Measurements from ENCODE around the gene AATK. TPM values are rescaled to one million over a fixed set of nuclear protein-coding genes. Genes with fewer than 3 reads are reported as not detected.

Gene AATK
- total and polyA plus RNA-seq, 10 of the 15 experiments (the other 5 are each of a cell fraction or from before 2014, with no cell fraction given) = 0.04 TPM; not detected in 9

- H3K27ac ChIP-seq (ENCODE audit: control insufficient read depth, insufficient read depth) = no peak overlapping the region
- 35% methylated on average over 21 of the region's 21 CpGs for WGBS (ENCODE audit: insufficient coverage, insufficient replicate concordance, low lambda C conversion rate, missing lambda C conversion rate)
- no peak overlapping the region for H3K9ac ChIP-seq (ENCODE audit: control insufficient read depth, insufficient read depth, low read length)
- intact Hi-C loops (cut with micrococcal nuclease; ENCODE audit: unreplicated experiment) (no loop called here), in situ Hi-C loops (cut with MboI) (loop anchor here (10.0 kb wide), 1 partner anchor 69 kb away; no protein-coding TSS in a partner anchor)
- SMC1A ChIA-PET (ENCODE audit: uncharacterized antibody, unreplicated experiment) = no interaction called here
- CTCF ChIA-PET = interaction anchor here (0.6 to 1.4 kb wide), 3 partner anchors 68 to 79 kb away, joined by 3 to 5 read pairs (median 5); no protein-coding TSS in a partner anchor
- BruUV-seq (replicated peaks) = no TSS peak
- H3K4me2 ChIP-seq (ENCODE audit: control insufficient read depth, insufficient read depth) = no peak overlapping the region
- ATAC-seq = no peak
- DNase-seq (ENCODE audit: low read depth, low spot score) = no peak
- peaks cover 11% of the 10 kb centered on the region for H3K4me1 ChIP-seq (ENCODE audit: control insufficient read depth, insufficient read depth, low read length)
- TF ChIP-seq SMC3 (IDR thresholded peaks at IDR 0.05; ENCODE audit: borderline replicate concordance, low read length) (no peak), JUNB (IDR thresholded peaks at IDR 0.05) (no peak), CREB1 (IDR thresholded peaks at IDR 0.05; ENCODE audit: low read depth) (no peak), EZH2 (IDR thresholded peaks at IDR 0.05; ENCODE audit: borderline replicate concordance, control insufficient read depth, low read depth, low read length) (no peak), SIX5 (IDR thresholded peaks at IDR 0.05; ENCODE audit: low read depth, low read length, severe bottlenecking) (no peak), IKZF1 (conservative IDR thresholded peaks at IDR 0.05) (no peak), PKNOX1 (IDR thresholded peaks at IDR 0.05) (no peak), GABPA (IDR thresholded peaks at IDR 0.05; ENCODE audit: low read depth) (no peak), ELK1 (IDR thresholded peaks at IDR 0.05; ENCODE audit: low read depth, low read length) (no peak), DPF2 (IDR thresholded peaks at IDR 0.05) (no peak)
- H4K20me1 ChIP-seq (ENCODE audit: control insufficient read depth, insufficient read depth) = no peaks in the 10 kb centered on the region
- H3K79me2 ChIP-seq (ENCODE audit: control insufficient read depth, insufficient read depth, low read length) = no peaks in the 10 kb centered on the region
- no peak for FAIRE-seq
- peaks cover 0 to 7% of the 10 kb centered on the region in 2 experiments; a peak in 2 of 4 replicates for H3K27me3 ChIP-seq (replicated peaks in 1 of 2; ENCODE audit: control insufficient read depth in 2 of 2, insufficient read depth in 2 of 2, low read length in 1 of 2)
- POLR2A ChIA-PET = no interaction called here
- RAD21 ChIA-PET (ENCODE audit: unreplicated experiment) = interaction anchor here (1.4 kb wide), 1 partner anchor 66 kb away, joined by 3 read pairs; no protein-coding TSS in a partner anchor
- H2AFZ ChIP-seq (ENCODE audit: control insufficient read depth, low read depth, low read length) = no peak overlapping the region
- no peak overlapping the region for H3K4me3 ChIP-seq
- no peaks in the 10 kb centered on the region for H3K9me3 ChIP-seq (replicated peaks; ENCODE audit: control insufficient read depth, insufficient read depth, low read length)
- no peaks in the 10 kb centered on the region for H3K36me3 ChIP-seq (ENCODE audit: control insufficient read depth in 2 of 2, insufficient read depth in 2 of 2, low read length in 1 of 2)
Measured at GRCh38 chr17:81093619-81094508, 72.2 kb downstream of the AATK start.

Measured in GM12878 (cell line).